Ovary (tissue), 9 donors: ENCODE measurements around the gene REEP3. TPM values are rescaled to one million over a fixed set of nuclear protein-coding genes. Genes with fewer than 3 reads are reported as not detected.
A peak's percentile ranks its signal among the peaks of the same experiment; 100 is the strongest.

Source experiments
- DNase-seq, 5 donors: peaks; one replicate each; pipeline ENCODE4 v3.0.0-alpha.2; 2019 to 2020
- H3K27ac ChIP-seq, 2 donors: fragments of 200-600 bp; one replicate each; pipeline versions ENCODE4 v1.5.1 to v1.8.0; 2019 to 2022
- H3K27me3 ChIP-seq: fragments of 200-600 bp; one replicate; pipeline ENCODE4 v1.8.0; 2022
- H3K36me3 ChIP-seq: fragments of 200-600 bp; sonication (generic); one replicate; pipeline ENCODE4 v1.5.1; 2019
- H3K4me1 ChIP-seq: one replicate; pipeline ENCODE4 v1.8.1; 2013; ENCODE audit warnings: mild to moderate bottlenecking, moderate library complexity; ENCODE audit not compliant: insufficient read depth
- H3K4me3 ChIP-seq: fragments of 200-600 bp; sonication (generic); one replicate; pipeline ENCODE4 v1.5.1; 2017
- H3K9me3 ChIP-seq, 2 donors: fragments of 200-600 bp in 1 of 2; sonication (generic) in 1 of 2; one replicate each; pipeline versions ENCODE4 v1.5.1 to v1.8.1; 2013 to 2019; ENCODE audit warnings: mild to moderate bottlenecking in 1 of 2, moderate library complexity in 1 of 2
- CTCF ChIP-seq, 3 donors: fragments of 450-650 bp in 2 of 3; fragments of 200-600 bp in 1 of 3; IDR thresholded peaks; one replicate each; pipeline versions ENCODE4 v1.5.1 to v1.8.0; 2016 to 2022; ENCODE audit warnings: antibody characterized with exemption in 3 of 3, mild to moderate bottlenecking in 1 of 3
- EP300 ChIP-seq: sonication (generic); formaldehyde crosslinking; IDR thresholded peaks from one replicate; pipeline ENCODE4 v1.6.1; 2017; ENCODE audit warnings: antibody characterized with exemption
- POLR2A ChIP-seq: fragments of 450-650 bp; IDR thresholded peaks from one replicate; pipeline ENCODE4 v1.6.1; 2017; ENCODE audit warnings: antibody characterized with exemption, mild to moderate bottlenecking, moderate library complexity
- WGBS, 3 donors: extraction: QIAGEN DNeasy Blood & Tissue Kit in 1 of 3; methylation state at CpG; one replicate each; pipeline versions ENCODE4 v1.1.5 to v1.1.7; 2013 to 2017; 5-methylcytosine and 5-hydroxymethylcytosine counted together
- intact Hi-C, 4 donors: fragments of 100-400 bp; cut with DNase I; formaldehyde crosslinking; loops; one replicate each; pipeline versions ENCODE4 v1.11.0 to v1.15.1; 2022 to 2023
- polyA plus RNA-seq, 2 donors: library from polyadenylated mRNA; stranded (reverse); fragments of 200-250 nt in 1 of 2; fragments of 350-450 nt in 1 of 2; fragmentation: Illumina TruSeq in 1 of 2; extraction: RNeasy Lipid Tissue Mini Kit (QIAGEN cat#74804) in 1 of 2; gene quantifications; one replicate each; pipeline ENCODE4 v1.2.3, GENCODE V29; 2013 to 2014
- total RNA-seq, 7 donors: library from RNA; depleted of rRNA in 2 of 7; stranded (reverse); fragments of >200 nt in 2 of 7; fragmentation: NEBNext Ultra II Directional in 3 of 7; extraction: Animal tissue kit (Norgen Biotek cat#: 25700) in 3 of 7; gene quantifications; one replicate each; pipeline versions ENCODE4 v1.1.0 to v1.2.4, GENCODE V29; 2016 to 2023
- donor health status: DM: no; HTN: no; CAD: no; lungs with moderate emphysema.
- donor health status: DM: no; HTN: no; CAD: no.
- donor health status: Bipolar disorder and iron deficiency.
- donor health status: DM: yes; HTN: yes; CAD: no.
- donor health status: DM: no; HTN: no; CAD: no.
- donor health status: DM: yes; HTN: yes; CAD: no.

The REEP3 gene
- total and polyA plus RNA-seq, 9 donors = 9.3 to 30.5 (median 23.1) TPM

DNA sequence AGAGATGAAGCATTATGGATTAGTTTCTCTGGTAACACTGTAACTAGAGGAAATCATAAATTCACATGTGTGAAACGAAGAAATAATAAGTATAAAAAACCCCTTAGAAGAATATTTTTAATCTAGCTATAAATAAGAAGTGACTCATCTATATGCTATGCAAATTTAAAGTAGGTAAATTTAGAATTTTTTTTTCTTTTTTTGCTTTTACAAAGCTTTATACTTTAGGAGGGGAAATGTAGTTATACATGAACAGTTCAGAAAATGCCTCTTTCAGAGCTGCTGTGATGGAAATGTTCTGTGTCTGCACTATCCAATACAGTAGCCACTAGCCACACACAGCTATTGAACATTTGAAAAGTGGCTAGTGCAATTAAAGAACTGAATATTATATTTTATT lies 87.3 kb downstream of the REEP3 start:
- Histone ChIP-seq H3K36me3 (no peaks in the 10 kb centered on the region), H3K27me3 (no peaks in the 10 kb centered on the region), H3K4me3 (no peak overlapping the region), H3K27ac (no peak overlapping the region), H3K9me3 (no peaks in the 10 kb centered on the region), H3K4me1 (peaks cover 3% of the 10 kb centered on the region)
- no peak for TF ChIP-seq EP300
- DNase-seq = no peak
- WGBS, 3 donors = 77 to 84% (median 81%) methylated on average over 1 of the region's 1 CpG
- intact Hi-C loops = no loop called here

- intact Hi-C loops = no loop called here
- 24 to 46% (median 32%) methylated on average over 2 of the region's 2 CpGs for WGBS, 3 donors
- DNase-seq = no peak
- no peaks in the 10 kb centered on the region for H3K27me3 ChIP-seq
- H3K27ac ChIP-seq = no peak overlapping the region
- no peak overlapping the region for H3K4me3 ChIP-seq
- H3K36me3 ChIP-seq = no peaks in the 10 kb centered on the region
- H3K9me3 ChIP-seq = no peaks in the 10 kb centered on the region
- peaks cover 2% of the 10 kb centered on the region for H3K4me1 ChIP-seq
- no peak for TF ChIP-seq EP300
- no peak for TF ChIP-seq CTCF (IDR thresholded peaks at IDR 0.05)
Measured at GRCh38 chr10:63611078-63611477, 89.9 kb downstream of the REEP3 start.

DNA sequence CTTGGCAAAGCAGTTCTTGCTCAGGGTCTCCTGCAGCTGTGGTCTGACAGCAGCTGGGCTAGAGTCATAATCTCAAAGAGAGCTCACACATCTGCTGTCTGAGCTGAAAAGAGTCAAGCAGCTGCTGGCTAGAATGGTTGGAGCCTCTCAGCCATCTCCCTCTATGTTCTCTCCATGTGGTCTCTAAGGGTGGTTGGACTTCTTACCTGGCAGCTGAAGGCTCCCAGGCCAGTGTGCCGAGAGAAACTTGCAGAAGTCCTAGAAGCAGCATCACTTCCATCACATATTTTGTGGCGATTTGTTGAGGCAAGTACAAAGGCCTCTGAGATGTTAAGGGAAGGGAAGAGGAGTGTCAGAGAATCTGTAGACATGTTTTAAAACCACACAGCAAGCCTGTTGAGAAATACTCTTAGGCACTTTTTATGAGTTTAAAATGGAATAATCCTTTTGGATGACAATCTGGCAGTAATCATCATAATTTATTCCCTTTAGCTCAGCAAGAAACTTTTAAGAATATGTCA lies 93.2 kb downstream of the REEP3 start:
- H3K36me3 ChIP-seq = no peaks in the 10 kb centered on the region
- H3K9me3 ChIP-seq = no peaks in the 10 kb centered on the region
- H3K27ac ChIP-seq = peak overlapping the region in 1 of 2 donors; percentile 11
- 16 to 31% (median 20%) methylated on average over 2 of the region's 2 CpGs for WGBS, 3 donors
- TF ChIP-seq CTCF (IDR thresholded peaks at IDR 0.05) (no peak), EP300 (no peak), POLR2A (no peak)
- H3K4me3 ChIP-seq = no peak overlapping the region
- intact Hi-C loops = no loop called here
- H3K27me3 ChIP-seq = no peaks in the 10 kb centered on the region
- peaks cover 2% of the 10 kb centered on the region for H3K4me1 ChIP-seq
- no peak for DNase-seq

GRCh38 chr10:63618552-63618951 lies 97.4 kb downstream of the REEP3 start:
- Histone ChIP-seq H3K4me3 (no peak overlapping the region), H3K4me1 (peaks cover 2% of the 10 kb centered on the region), H3K36me3 (no peaks in the 10 kb centered on the region), H3K9me3 (no peaks in the 10 kb centered on the region), H3K27ac (no peak overlapping the region), H3K27me3 (no peaks in the 10 kb centered on the region)
- intact Hi-C loops = no loop called here
- no peak for DNase-seq
- 96 to 97% (median 96%) methylated on average over 3 of the region's 3 CpGs for WGBS, 3 donors
- TF ChIP-seq POLR2A = no peak
- no peak for TF ChIP-seq EP300
- no peak for TF ChIP-seq CTCF (IDR thresholded peaks at IDR 0.05)

DNA sequence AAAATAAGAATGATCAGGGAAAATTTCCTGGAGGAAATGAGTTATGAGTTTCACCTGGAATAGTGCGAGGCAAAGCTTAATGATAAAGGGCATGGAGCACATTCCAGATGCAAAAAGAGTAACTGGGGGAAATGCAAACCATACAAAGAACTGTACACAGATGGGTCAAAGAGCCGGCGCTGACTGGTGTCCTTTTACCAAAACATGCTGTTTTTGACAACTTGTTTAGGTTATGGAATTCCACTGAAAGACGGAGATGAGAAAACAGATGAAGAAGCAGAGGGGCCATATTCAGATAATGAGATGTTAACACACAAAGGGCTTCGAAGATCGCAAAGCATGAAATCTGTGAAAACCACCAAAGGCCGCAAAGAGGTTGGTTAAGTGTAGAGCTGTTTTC lies 98.2 kb downstream of the REEP3 start:
- H3K9me3 ChIP-seq = no peaks in the 10 kb centered on the region
- no peak for DNase-seq
- no peak overlapping the region for H3K27ac ChIP-seq
- no peaks in the 10 kb centered on the region for H3K36me3 ChIP-seq
- WGBS, 3 donors = 96 to 97% (median 96%) methylated on average over 7 of the region's 7 CpGs
- peaks cover 1% of the 10 kb centered on the region for H3K4me1 ChIP-seq
- TF ChIP-seq CTCF (IDR thresholded peaks at IDR 0.05) = no peak
- TF ChIP-seq EP300 = no peak
- H3K27me3 ChIP-seq = no peaks in the 10 kb centered on the region
- H3K4me3 ChIP-seq = no peak overlapping the region
- intact Hi-C loops = no loop called here
